Omental fat pad (tissue), 4 donors: ENCODE results near the gene SH3GLB2. TPM values are rescaled to one million over a fixed set of nuclear protein-coding genes. Genes with fewer than 3 reads are reported as not detected.

Source experiments
- ATAC-seq: fragments of 150-250 bp; one replicate; pipeline ENCODE4 v1.9.1; 2016; ENCODE audit warnings: mild to moderate bottlenecking, moderate library complexity; ENCODE audit not compliant: low FRiP score
- DNase-seq: peaks from one replicate; pipeline ENCODE4 v3.0.0-alpha.2; 2019; ENCODE audit warnings: low spot score
- CTCF ChIP-seq, 3 donors: fragments of 450-650 bp; IDR thresholded peaks; one replicate each; pipeline ENCODE4 v1.5.1; 2016 to 2017; ENCODE audit warnings: antibody characterized with exemption in 3 of 3, mild to moderate bottlenecking in 3 of 3, moderate library complexity in 2 of 3
- total RNA-seq, 4 donors: library from RNA; depleted of rRNA; stranded (reverse); fragments of >200 nt; gene quantifications; one replicate each; pipeline ENCODE4 v1.1.0, GENCODE V29; 2016

SH3GLB2 gene
- total RNA-seq = 10 to 100 TPM; 55.5 to 75.5 (median 65.1) TPM

GRCh38 chr9:129028192-129028966 lies at the start of gene SH3GLB2:
TSS of gene SH3GLB2 (minus strand) at chr9:129028331. CDS start at chr9:129028154, 177 bp downstream.
- DNase-seq (peak; percentile 77), ATAC-seq (peak; percentile 96)
- TF ChIP-seq CTCF (IDR thresholded peaks at IDR 0.05) = peak in 1 of 3 donors; percentile 62

- TF ChIP-seq CTCF (IDR thresholded peaks at IDR 0.05) = no peak
- ATAC-seq = no peak
- no peak for DNase-seq
Measured at GRCh38 chr9:129077236-129077635, 49.1 kb upstream of the SH3GLB2 start.

- no peak for ATAC-seq
- no peak for TF ChIP-seq CTCF (IDR thresholded peaks at IDR 0.05)
Measured at GRCh38 chr9:129076640-129077037, 48.5 kb upstream of the SH3GLB2 start.

GRCh38 chr9:129075996-129076639 lies 48.0 kb upstream of the SH3GLB2 start:
- ATAC-seq = no peak
- no peak for TF ChIP-seq CTCF (IDR thresholded peaks at IDR 0.05)
- no peak for DNase-seq

More at GRCh38 chr9:129076640-129077037, 48.5 kb upstream of the SH3GLB2 start:
- no peak for DNase-seq

GRCh38 chr9:129074106-129074505 lies 46.0 kb upstream of the SH3GLB2 start:
- no peak for TF ChIP-seq CTCF (IDR thresholded peaks at IDR 0.05)
- DNase-seq (no peak), ATAC-seq (no peak)

GRCh38 chr9:129073404-129073803 lies 45.3 kb upstream of the SH3GLB2 start:
- no peak for DNase-seq
- no peak for TF ChIP-seq CTCF (IDR thresholded peaks at IDR 0.05)
- ATAC-seq = no peak
